Prostate gland (tissue), 2 donors: ENCODE measurements around the gene CADPS. TPM values are rescaled to one million over a fixed set of nuclear protein-coding genes. Genes with fewer than 3 reads are reported as not detected.

Source experiments
- DNase-seq: peaks from one replicate; pipeline ENCODE4 v3.0.0-alpha.2; 2019; ENCODE audit warnings: low spot score
- H3K27ac ChIP-seq, 2 donors: fragments of 200-600 bp; sonication (generic); 2 replicates each; pipeline ENCODE4 v1.5.1; 2017 to 2019
- H3K27me3 ChIP-seq: fragments of 200-600 bp; sonication (generic); replicated peaks from 2 replicates; pipeline ENCODE4 v1.5.1; 2019; ENCODE audit not compliant: insufficient read depth
- H3K36me3 ChIP-seq, 2 donors: fragments of 200-600 bp; sonication (generic); 1 replicate in 1 of 2; 2 replicates in 1 of 2; pipeline versions ENCODE4 v1.5.1 to v1.8.1; 2017 to 2019
- H3K4me1 ChIP-seq: fragments of 200-600 bp; sonication (generic); replicated peaks from 2 replicates; pipeline ENCODE4 v1.5.1; 2019
- H3K4me3 ChIP-seq, 2 donors: fragments of 200-600 bp; sonication (generic); 2 replicates each; pipeline ENCODE4 v1.5.1; 2017 to 2019
- H3K9me3 ChIP-seq: fragments of 200-600 bp; sonication (generic); 2 replicates; pipeline ENCODE4 v1.5.1; 2017
- POLR2A ChIP-seq: fragments of 450-650 bp; IDR thresholded peaks from one replicate; pipeline ENCODE4 v1.6.1; 2016; ENCODE audit warnings: antibody characterized with exemption, mild to moderate bottlenecking
- POLR2AphosphoS5 ChIP-seq: sonication (generic); formaldehyde crosslinking; IDR thresholded peaks from one replicate; pipeline ENCODE4 v1.6.1; 2017; ENCODE audit warnings: antibody characterized with exemption
- WGBS: methylation state at CpG from one replicate; pipeline ENCODE4 v1.1.5; 2018; 5-methylcytosine and 5-hydroxymethylcytosine counted together
- intact Hi-C: fragments of 100-400 bp; cut with DNase I; formaldehyde crosslinking; loops from one replicate; pipeline ENCODE4 v1.14.2; 2022
- total RNA-seq, 2 donors: library from RNA; depleted of rRNA; stranded (reverse); fragments of >200 nt; gene quantifications; one replicate each; pipeline ENCODE4 v1.1.0, GENCODE V29; 2016
- TF ChIP-seq, protein P1 (sequence below), 4 experiments: fragments of 200-600 bp in 2 of 4; fragments of 450-650 bp in 2 of 4; sonication (generic) in 2 of 4; IDR thresholded peaks; 1 replicate in 3 of 4; 2 replicates in 1 of 4; pipeline ENCODE4 v1.5.1; 2016 to 2019; ENCODE audit warnings: antibody characterized with exemption in 4 of 4, mild to moderate bottlenecking in 2 of 4, moderate library complexity in 2 of 4

Gene CADPS
- total RNA-seq, 2 donors from 2014 or later = 4.0 to 7.7 TPM

DNA sequence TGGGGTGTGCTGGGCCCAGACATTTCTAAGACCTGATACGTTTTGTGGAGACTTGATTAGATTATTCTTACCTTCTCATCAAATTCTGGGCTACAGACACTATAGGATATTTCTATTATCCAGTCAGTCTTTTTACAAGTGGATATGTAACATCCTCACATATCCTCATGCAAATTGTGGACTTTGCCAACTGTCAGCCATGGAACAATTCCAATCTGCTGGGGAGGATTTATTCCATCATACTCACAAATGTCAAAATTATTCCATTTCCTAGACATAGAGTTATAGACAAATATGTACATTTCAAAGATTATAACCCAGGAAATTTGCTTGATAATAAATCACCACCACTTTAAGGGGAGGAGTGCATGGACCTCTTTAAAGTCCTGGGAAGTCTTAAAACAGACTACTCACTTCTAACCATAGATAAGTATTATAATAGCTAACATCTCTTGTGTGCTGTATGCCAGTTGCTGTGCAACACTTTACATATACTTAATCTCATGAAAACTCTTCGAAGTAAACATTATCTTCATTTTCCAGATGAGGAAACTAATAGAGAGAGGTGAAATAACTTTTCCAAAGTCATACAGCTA is 44.4 kb downstream of the CADPS start:
- TF ChIP-seq POLR2AphosphoS5 (no peak), POLR2A (no peak)
- TF ChIP-seq, protein P1, sequence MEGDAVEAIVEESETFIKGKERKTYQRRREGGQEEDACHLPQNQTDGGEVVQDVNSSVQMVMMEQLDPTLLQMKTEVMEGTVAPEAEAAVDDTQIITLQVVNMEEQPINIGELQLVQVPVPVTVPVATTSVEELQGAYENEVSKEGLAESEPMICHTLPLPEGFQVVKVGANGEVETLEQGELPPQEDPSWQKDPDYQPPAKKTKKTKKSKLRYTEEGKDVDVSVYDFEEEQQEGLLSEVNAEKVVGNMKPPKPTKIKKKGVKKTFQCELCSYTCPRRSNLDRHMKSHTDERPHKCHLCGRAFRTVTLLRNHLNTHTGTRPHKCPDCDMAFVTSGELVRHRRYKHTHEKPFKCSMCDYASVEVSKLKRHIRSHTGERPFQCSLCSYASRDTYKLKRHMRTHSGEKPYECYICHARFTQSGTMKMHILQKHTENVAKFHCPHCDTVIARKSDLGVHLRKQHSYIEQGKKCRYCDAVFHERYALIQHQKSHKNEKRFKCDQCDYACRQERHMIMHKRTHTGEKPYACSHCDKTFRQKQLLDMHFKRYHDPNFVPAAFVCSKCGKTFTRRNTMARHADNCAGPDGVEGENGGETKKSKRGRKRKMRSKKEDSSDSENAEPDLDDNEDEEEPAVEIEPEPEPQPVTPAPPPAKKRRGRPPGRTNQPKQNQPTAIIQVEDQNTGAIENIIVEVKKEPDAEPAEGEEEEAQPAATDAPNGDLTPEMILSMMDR (IDR thresholded peaks at IDR 0.05) = no peak
- H3K27ac ChIP-seq = no peak overlapping the region
- 45% methylated on average over 2 of the region's 2 CpGs for WGBS

DNA sequence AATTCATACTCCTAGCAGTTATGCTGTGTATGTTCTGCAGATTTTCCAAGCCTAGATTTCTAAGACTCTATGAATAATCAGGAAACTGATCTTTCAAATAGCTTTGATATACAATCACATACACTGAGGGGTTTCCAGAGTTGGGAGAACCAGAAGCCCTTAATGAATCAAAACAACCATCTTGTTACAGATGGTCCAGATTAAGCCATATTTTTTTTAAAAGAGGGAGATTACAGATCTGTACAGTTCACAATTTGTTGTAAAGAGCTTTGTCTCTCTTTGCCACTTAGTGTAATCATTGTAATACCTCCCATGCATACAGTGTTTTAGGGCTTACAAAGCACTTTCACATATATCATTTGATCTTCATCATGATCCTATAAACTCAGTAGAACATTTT is 47.7 kb downstream of the CADPS start:
- Histone ChIP-seq H3K27me3 (no peaks in the 10 kb centered on the region), H3K36me3 (no peaks in the 10 kb centered on the region), H3K4me3 (no peak overlapping the region), H3K4me1 (no peaks in the 10 kb centered on the region), H3K9me3 (no peaks in the 10 kb centered on the region), H3K27ac (no peak overlapping the region)
- TF ChIP-seq POLR2AphosphoS5 = no peak
- TF ChIP-seq, protein P1 (IDR thresholded peaks at IDR 0.05) = no peak
- no peak for TF ChIP-seq POLR2A
- intact Hi-C loops = no loop called here
- DNase-seq = no peak

More for the DNA sequence above, 44.4 kb downstream of the CADPS start:
- intact Hi-C loops = no loop called here
- no peaks in the 10 kb centered on the region for H3K4me1 ChIP-seq
- H3K27me3 ChIP-seq = no peaks in the 10 kb centered on the region
- no peaks in the 10 kb centered on the region for H3K9me3 ChIP-seq
- no peaks in the 10 kb centered on the region for H3K36me3 ChIP-seq
- no peak for DNase-seq
- H3K4me3 ChIP-seq = no peak overlapping the region

DNA sequence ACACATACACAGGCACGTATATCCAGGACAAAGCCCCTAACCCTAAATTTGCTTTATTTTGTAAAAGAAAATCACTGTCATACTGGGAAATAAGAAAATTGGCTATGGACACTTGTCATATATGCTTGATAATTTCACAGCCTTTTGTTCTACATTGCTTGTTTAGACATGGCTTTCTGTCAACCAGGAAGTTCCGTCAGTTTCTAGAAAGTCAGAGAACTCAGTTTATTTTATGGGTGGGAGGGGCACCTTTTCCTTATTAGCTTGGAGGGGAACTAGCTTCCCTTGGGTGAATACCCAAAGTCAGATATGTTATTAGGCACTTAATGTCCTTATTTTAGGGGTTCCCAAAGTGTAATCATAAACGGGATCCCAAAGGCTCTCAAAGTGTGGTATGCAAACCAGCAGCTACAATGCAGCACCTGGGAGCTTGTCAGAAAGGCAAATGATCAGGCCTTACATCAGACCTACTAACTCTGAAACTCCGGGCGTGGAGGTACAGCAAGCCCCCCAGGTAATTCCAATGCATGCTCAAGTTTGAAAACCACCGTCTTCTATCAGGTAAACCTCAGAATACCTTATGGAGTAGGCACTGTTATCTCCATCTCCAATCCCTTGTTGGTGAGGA is 50.1 kb downstream of the CADPS start:
- Histone ChIP-seq H3K36me3 (no peaks in the 10 kb centered on the region), H3K27ac (no peak overlapping the region), H3K4me3 (no peak overlapping the region), H3K27me3 (no peaks in the 10 kb centered on the region), H3K4me1 (no peaks in the 10 kb centered on the region), H3K9me3 (no peaks in the 10 kb centered on the region)
- TF ChIP-seq POLR2A (no peak), POLR2AphosphoS5 (peak; percentile 57)
- 73% methylated on average over 6 of the region's 6 CpGs for WGBS
- intact Hi-C loops = no loop called here
- no peak for DNase-seq

DNA sequence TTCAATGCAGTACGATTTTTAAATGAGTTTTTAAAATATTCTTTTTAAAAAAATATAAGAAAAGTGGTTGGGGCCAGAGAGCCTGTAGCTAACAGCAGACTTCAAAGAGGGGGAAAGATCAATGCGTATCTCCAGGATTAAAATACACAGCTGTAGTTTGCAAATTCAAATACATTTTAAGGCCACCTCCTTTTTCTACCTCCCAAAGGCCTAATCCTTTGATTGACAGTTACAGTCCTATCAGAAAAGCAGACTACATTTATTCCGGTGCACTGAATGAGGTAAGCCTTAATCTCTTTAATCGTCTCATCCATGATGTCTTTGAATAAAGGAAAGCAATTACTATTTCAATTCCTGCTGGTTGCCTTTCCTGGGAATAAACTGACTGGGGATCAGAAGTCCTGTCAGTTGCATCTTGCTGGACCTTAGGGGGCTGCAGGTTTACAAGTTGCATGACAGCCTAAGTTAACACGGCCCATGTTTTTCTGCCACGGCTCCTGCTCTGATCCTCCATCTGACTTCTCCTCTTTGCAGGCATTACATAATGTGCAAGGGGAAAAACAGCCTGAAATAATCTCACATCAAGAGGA is 51.7 kb downstream of the CADPS start:
- 74% methylated on average over 6 of the region's 6 CpGs for WGBS
- Histone ChIP-seq H3K4me3 (no peak overlapping the region), H3K4me1 (no peaks in the 10 kb centered on the region), H3K9me3 (no peaks in the 10 kb centered on the region), H3K36me3 (no peaks in the 10 kb centered on the region), H3K27me3 (no peaks in the 10 kb centered on the region), H3K27ac (no peak overlapping the region)
- intact Hi-C loops = no loop called here
- TF ChIP-seq, protein P1 (IDR thresholded peaks at IDR 0.05) = no peak
- TF ChIP-seq POLR2A = no peak
- TF ChIP-seq POLR2AphosphoS5 = no peak
- DNase-seq = no peak

DNA sequence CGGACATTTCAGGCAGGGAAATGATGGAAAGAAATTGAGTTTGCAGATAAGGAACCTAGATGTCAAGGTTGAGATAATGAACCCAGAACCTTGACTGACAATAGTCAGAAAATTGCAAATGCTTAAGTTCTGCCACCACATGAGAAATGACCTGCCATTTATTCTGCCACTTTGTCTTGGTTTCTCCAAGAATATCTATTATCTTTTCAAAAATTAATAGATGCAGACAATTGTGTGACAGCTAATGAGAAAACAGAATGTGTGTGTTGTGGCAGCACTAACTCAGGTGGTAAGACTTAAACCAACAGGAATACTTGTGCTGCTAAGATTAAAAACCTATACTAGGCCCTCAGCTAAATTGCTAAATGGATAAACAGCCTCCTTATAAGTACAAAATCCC is 52.3 kb downstream of the CADPS start:
- no peak overlapping the region for H3K27ac ChIP-seq
- no peaks in the 10 kb centered on the region for H3K4me1 ChIP-seq
- DNase-seq = no peak
- intact Hi-C loops = no loop called here
- H3K36me3 ChIP-seq = no peaks in the 10 kb centered on the region
- no peak overlapping the region for H3K4me3 ChIP-seq
- TF ChIP-seq POLR2AphosphoS5 = no peak
- TF ChIP-seq, protein P1 (IDR thresholded peaks at IDR 0.05) = no peak
- no peak for TF ChIP-seq POLR2A
- WGBS = 97% methylated on average over 1 of the region's 1 CpG
- no peaks in the 10 kb centered on the region for H3K27me3 ChIP-seq
- no peaks in the 10 kb centered on the region for H3K9me3 ChIP-seq
